Stimulated activated CD8-positive, alpha-beta memory T cell treated with anti-CD3 and anti-CD28 coated beads, Interleukin-7, amount 100 ng/mL, for 24 hours (primary cell): ENCODE data around the gene SGTA.

Experiments used
- DNase-seq: peaks from one replicate; pipeline ENCODE4 v3.0.0-alpha.2; 2020; ENCODE audit warnings: low read depth

The SGTA gene

GRCh38 chr19:2810141-2811091 is 27.3 kb upstream of the SGTA start:
- DNase-seq = no peak

GRCh38 chr19:2809387-2810140 is 26.5 kb upstream of the SGTA start:
- DNase-seq = no peak

- DNase-seq = no peak
Measured at GRCh38 chr19:2808129-2808941, 25.3 kb upstream of the SGTA start.

GRCh38 chr19:2807379-2808128 is 24.5 kb upstream of the SGTA start:
- DNase-seq = no peak

- DNase-seq = no peak
Measured at GRCh38 chr19:2806736-2807378, 23.8 kb upstream of the SGTA start.

GRCh38 chr19:2805991-2806649 is 23.0 kb upstream of the SGTA start:
- no peak for DNase-seq

GRCh38 chr19:2805261-2805900 is 22.3 kb upstream of the SGTA start:
- no peak for DNase-seq

GRCh38 chr19:2804156-2805004 is 21.3 kb upstream of the SGTA start:
- no peak for DNase-seq

- no peak for DNase-seq
Measured at GRCh38 chr19:2803486-2804155, 20.5 kb upstream of the SGTA start.

GRCh38 chr19:2802826-2803225 is 19.8 kb upstream of the SGTA start:
- no peak for DNase-seq

GRCh38 chr19:2800506-2800905 is 17.4 kb upstream of the SGTA start:
- DNase-seq = no peak

GRCh38 chr19:2799273-2800020 is 16.4 kb upstream of the SGTA start:
- DNase-seq = no peak

- no peak for DNase-seq
Measured at GRCh38 chr19:2798733-2799132, 15.7 kb upstream of the SGTA start.

GRCh38 chr19:2798158-2798685 is 15.1 kb upstream of the SGTA start:
- DNase-seq = no peak

GRCh38 chr19:2797280-2797679 is 14.2 kb upstream of the SGTA start:
- DNase-seq = no peak

GRCh38 chr19:2796659-2797266 is 13.7 kb upstream of the SGTA start:
- no peak for DNase-seq
